WI38 (cell line): Measurements from ENCODE around the gene PPIF.

Experiments
- H3K4me3 ChIP-seq: 2 replicates; pipeline ENCODE4 v1.5.1; 2011; ENCODE audit warnings: low read depth, mild to moderate bottlenecking, control low read depth, low read length
- TF ChIP-seq, protein P1 (sequence below): IDR thresholded peaks from 2 replicates; pipeline ENCODE4 v1.5.1; 2012; ENCODE audit warnings: low read depth, mild to moderate bottlenecking, control low read depth, low read length

The PPIF gene

DNA sequence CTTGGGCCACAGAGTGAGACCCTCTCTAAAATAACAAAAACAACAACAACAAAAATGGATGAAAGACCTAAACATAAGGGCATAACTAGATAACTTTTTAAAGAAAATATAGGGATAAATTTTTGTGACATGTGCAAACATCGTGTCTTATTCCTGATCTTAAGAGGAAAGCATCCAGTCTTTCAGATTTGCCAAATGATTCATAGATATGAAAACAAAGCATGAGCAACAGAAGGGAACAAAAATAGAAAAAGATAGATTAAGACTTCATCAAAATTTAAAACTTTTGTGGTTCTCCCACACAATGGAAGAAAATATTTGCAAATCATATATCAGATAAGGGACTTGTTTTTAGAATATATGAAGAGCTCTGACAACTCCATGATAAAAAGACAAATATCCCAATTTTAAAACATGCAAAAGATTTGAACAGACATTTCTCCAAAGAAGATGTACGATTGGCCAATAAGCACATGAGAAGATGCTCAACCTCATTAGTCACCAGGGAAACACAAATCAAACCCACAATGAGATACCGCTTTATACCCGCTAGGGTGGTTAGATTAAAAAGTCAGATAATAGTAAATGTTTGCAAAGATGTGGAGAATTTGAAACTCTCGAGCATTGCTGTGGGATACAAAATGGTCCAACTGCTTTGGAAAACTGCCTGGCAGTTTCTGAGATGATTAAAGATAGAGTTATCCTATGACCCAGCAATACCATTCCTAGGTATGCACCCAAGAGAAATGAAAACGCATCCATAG is 20.3 kb downstream of the PPIF start:
- no peak overlapping the region for H3K4me3 ChIP-seq
- TF ChIP-seq, protein P1, sequence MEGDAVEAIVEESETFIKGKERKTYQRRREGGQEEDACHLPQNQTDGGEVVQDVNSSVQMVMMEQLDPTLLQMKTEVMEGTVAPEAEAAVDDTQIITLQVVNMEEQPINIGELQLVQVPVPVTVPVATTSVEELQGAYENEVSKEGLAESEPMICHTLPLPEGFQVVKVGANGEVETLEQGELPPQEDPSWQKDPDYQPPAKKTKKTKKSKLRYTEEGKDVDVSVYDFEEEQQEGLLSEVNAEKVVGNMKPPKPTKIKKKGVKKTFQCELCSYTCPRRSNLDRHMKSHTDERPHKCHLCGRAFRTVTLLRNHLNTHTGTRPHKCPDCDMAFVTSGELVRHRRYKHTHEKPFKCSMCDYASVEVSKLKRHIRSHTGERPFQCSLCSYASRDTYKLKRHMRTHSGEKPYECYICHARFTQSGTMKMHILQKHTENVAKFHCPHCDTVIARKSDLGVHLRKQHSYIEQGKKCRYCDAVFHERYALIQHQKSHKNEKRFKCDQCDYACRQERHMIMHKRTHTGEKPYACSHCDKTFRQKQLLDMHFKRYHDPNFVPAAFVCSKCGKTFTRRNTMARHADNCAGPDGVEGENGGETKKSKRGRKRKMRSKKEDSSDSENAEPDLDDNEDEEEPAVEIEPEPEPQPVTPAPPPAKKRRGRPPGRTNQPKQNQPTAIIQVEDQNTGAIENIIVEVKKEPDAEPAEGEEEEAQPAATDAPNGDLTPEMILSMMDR = no peak

DNA sequence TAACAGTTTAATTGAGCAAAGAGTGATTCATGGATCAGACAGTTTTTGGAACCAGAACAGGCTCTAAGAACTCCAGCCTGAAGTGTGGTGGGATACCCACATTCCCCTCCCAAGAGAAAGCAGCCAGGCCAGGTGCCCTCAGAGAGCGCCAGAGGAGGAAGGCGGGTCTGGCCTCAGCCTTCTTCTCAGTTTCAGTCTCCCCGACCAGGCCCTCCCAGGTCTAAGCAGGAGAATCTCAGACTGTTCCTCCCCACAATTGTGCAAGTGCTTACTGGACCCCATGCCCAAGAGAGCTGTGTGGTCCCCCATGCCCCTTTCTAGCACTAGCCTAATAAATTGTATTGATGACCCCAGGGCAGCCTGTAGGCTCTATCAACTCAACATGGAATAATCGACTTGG is 25.6 kb downstream of the PPIF start:
- no peak overlapping the region for H3K4me3 ChIP-seq

DNA sequence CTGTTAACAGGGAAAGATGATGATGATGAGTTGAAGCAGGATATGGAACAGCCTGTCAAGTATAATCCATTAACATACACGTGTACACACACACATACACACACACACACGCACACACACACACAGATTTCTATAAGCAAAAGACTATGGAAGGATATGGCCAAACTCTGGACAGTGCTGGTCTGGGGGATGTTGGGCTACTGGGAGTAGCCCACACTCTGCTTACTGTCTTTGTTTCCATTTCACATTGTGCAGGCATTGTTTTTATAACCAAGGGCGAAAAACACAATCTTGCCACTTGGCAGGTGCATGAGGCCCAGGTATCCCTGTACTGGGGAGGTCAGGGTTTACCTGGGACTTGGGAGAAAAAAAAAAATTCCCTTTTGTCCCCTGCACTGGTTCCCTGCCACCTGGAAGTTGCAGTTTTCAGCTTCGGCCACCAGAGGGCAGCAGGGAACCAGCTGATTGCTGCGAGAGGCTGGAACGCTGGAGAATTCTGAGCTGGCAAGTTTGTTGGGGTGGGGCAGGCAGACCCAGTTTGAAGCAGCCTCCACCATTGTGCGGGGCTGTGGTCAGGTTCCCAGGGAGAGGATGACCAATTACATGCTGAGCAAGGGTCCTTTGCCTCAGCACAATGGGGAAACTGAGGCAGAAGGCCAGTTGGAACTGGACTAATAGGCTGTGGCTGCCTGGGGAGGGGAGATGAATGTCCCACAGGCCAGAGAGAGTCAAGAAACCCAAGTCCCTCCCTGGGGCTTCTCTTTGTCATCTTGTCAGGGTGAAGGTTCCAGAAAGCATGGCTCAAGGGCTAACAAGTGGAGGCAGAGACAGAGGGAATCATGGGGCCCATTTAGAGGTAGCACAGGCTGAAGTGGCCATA is 27.3 kb downstream of the PPIF start:
- TF ChIP-seq, protein P1 = peak; percentile 79
- no peak overlapping the region for H3K4me3 ChIP-seq

More for the DNA sequence above, 25.6 kb downstream of the PPIF start:
- TF ChIP-seq, protein P1 = no peak

DNA sequence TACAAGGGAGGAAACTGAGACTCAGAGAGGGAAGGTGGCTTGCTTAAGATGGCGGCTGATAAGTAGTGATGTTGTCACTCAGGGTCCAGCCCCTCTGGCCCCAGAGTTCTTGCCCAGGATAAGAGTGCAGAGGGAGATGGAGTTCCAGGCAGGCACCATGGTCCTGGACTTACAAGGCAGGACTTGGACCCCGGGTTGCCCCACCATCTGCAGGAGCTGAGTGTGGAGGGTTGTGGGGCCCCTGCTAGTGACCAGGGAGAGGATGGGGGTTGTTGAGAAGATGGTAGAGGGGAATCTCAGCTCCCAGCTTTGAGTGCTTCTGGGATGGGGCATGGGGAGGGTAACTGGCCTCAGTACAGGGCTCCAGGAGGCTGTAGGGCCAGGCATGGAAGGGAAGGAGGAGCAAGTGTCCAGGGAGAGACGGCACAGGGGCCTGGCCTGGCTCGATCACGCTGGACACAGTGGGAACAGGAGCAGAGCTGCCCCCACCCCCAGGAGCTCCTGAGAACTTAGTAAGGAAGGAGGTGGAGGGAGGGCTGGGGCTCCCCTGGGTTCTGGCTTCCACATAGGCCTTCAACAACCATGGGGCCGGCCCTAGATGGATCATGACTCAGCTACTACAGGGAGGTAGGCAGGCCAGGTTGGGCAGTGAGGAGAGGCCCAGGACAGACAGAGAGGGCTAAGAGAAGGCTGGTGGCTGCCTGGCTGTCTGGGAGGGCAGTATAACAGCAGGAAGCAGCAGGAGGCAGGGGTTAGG is 28.2 kb downstream of the PPIF start:
- TF ChIP-seq, protein P1 = no peak
- no peak overlapping the region for H3K4me3 ChIP-seq

DNA sequence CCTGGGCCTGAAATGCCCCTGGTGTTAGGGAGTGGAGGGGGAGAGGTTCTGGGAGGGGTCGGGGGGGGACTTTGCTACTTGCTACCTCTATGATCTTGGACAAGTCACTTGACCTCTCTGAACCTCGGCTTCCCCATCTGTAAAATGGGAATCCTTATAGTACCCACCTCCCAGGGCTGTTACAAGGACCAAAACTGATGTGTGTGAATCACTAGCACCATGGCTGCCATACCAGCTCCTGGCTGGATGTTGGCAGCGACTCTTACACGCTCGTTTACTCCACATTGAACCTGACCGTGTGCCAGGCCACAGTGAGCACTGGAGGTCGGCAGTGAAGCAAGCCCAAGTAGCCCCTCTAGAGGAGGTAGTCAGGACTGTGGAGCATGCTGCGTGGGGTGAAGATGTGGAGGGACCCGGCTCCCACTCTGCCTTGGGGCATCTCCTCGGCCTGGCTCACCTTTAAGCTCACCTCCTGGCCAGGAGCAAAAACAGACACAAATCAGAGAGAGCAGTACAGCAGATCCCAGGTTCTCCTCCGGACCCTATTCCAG is 28.9 kb downstream of the PPIF start:
- TF ChIP-seq, protein P1 = no peak

DNA sequence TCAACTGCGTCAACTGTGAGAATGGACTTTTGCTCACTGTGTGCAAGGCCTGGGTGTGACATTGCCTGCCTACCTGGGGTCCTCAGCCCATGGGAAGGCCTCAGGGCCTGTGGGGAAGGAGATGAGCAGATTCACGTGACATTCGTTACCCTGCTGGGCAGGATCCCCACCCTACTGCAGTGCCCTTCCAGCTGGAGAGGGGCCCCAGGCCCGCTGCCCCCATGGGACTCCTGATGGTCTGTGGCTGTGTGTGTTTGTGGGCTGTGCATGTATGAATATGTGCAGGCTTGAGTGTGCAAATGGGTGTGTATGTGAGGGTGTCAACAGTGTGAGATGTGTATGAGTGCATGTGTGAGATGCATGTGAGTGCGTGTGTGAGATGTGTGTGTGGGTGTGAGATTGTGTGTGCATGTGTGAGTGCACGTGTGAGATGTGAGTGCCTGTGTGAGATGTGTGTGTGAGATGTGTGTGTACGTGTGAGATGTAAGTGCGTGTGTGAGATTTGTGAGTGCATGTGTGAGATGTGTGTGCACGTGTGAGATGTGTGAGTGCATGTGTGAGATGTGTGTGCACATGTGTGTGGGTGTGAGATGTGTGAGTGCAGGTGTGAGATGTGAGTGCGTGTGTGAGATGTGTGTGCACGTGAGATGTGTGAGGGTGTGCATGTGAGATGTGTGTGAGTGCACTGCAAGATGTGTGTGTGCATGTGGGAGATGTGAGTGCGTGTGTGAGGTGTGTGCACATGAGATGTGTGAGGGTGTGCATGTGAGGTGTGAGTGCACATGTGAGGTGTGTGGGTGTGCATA is 29.7 kb downstream of the PPIF start:
- TF ChIP-seq, protein P1 = no peak
- H3K4me3 ChIP-seq = no peak overlapping the region

More for the DNA sequence above, 28.9 kb downstream of the PPIF start:
- no peak overlapping the region for H3K4me3 ChIP-seq
